Measurements from ENCODE around the gene GRK1.

DNA sequence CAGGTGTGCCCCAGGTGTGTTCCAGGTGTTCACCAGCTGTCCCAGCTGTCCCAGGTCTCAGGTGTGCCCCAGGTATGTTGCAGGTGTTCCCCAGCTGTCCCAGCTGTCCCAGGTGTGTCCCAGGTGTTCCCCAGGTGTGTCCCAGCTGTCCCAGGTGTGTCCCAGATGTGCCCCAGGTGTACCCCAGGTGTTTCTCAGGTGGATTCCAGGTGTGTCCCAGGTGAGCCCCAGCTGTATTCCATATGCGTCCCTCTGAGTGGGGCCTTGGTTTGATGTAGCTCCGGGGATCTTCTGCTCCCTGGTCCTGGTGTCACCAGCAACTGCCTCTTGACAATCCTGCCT is 719 bp upstream of the GRK1 start:
- TF ChIP-seq YY1 (IDR thresholded peaks at IDR 0.05; ENCODE audit: insufficient read depth, insufficient replicate concordance, low read depth, low read length) (no peak), RNF2 (conservative IDR thresholded peaks at IDR 0.05; ENCODE audit: low read depth) (no peak), EZH2 (conservative IDR thresholded peaks at IDR 0.05; ENCODE audit: low read depth, low read length) (no peak), FIP1L1 (IDR thresholded peaks at IDR 0.05; ENCODE audit: borderline replicate concordance, insufficient read depth, low read depth, low read length) (no peak), ELF4 (CRISPR knock-in tag; IDR thresholded peaks at IDR 0.05; ENCODE audit: borderline replicate concordance) (no peak), ZNF468 (CRISPR knock-in tag; IDR thresholded peaks at IDR 0.05) (no peak), SIN3A (IDR thresholded peaks at IDR 0.05; ENCODE audit: borderline replicate concordance, low read depth, low read length) (no peak), FOXO1 (CRISPR knock-in tag; IDR thresholded peaks at IDR 0.05) (no peak), KLF9 (CRISPR knock-in tag; IDR thresholded peaks at IDR 0.05; ENCODE audit: low read depth) (no peak), MYC (CRISPR knock-in tag; IDR thresholded peaks at IDR 0.05; ENCODE audit: borderline replicate concordance) (no peak)
- TF ChIP-seq, protein P1, sequence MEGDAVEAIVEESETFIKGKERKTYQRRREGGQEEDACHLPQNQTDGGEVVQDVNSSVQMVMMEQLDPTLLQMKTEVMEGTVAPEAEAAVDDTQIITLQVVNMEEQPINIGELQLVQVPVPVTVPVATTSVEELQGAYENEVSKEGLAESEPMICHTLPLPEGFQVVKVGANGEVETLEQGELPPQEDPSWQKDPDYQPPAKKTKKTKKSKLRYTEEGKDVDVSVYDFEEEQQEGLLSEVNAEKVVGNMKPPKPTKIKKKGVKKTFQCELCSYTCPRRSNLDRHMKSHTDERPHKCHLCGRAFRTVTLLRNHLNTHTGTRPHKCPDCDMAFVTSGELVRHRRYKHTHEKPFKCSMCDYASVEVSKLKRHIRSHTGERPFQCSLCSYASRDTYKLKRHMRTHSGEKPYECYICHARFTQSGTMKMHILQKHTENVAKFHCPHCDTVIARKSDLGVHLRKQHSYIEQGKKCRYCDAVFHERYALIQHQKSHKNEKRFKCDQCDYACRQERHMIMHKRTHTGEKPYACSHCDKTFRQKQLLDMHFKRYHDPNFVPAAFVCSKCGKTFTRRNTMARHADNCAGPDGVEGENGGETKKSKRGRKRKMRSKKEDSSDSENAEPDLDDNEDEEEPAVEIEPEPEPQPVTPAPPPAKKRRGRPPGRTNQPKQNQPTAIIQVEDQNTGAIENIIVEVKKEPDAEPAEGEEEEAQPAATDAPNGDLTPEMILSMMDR (CRISPR knock-in tag; IDR thresholded peaks at IDR 0.05) = no peak

All from HepG2 (cell line).